Retinal pigment epithelial cell (primary cell): ENCODE measurements around the gene PDHX.
"Not testable (repeated sequence)": the region's sequence is repeated elsewhere in the genome, so short reads cannot be mapped to it uniquely, and the experiment has no call there.

ENCODE experiments used
- DNase-seq: peaks from one replicate; pipeline ENCODE4 v3.0.0-alpha.2; 2010; ENCODE audit warnings: low read depth
- H3K4me3 ChIP-seq: 2 replicates; pipeline ENCODE4 v1.5.1; 2011; ENCODE audit warnings: mild to moderate bottlenecking, low read length, control low read depth, moderate library complexity
- TF ChIP-seq, protein P1 (sequence below): conservative IDR thresholded peaks from 2 replicates; pipeline ENCODE4 v1.5.1; 2011; ENCODE audit warnings: low read depth, low read length, control low read depth, inconsistent platforms

The PDHX gene

DNA sequence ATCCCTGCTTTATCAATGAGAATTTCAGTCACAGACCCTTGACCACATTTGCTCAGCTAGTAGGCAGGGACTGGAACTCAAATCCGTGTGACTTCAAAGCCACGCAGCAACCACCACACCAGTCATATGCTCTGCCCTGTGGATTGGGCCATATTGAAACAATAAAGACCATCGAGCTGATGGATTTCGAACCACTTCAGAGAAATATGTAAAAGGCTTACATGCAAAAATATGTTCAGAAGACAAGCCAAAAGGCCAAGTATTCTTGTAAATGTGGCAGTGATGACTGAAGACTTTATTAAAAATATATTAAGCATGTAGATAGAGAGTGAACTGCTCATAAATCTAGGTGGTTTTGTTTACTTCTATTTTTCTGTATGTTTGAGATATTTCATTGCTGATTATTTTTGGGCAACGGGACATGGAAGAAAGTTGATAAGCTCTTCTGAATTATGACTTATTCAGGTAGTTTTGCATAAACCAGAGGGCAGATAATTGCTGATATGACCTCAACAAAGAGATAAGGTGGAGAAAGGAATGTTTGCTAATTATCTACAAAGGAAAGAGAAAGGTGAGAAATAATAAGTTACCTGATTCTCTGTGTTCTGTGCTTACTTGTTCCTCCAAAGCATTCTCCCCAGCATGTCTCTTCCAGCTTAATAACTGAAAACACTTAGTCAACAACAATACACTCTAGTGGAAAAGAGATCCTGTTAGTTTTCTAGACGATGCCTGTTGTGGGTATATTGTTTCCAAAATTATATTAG lies 99.4 kb downstream of the PDHX start:
- no peak overlapping the region for H3K4me3 ChIP-seq
- TF ChIP-seq, protein P1, sequence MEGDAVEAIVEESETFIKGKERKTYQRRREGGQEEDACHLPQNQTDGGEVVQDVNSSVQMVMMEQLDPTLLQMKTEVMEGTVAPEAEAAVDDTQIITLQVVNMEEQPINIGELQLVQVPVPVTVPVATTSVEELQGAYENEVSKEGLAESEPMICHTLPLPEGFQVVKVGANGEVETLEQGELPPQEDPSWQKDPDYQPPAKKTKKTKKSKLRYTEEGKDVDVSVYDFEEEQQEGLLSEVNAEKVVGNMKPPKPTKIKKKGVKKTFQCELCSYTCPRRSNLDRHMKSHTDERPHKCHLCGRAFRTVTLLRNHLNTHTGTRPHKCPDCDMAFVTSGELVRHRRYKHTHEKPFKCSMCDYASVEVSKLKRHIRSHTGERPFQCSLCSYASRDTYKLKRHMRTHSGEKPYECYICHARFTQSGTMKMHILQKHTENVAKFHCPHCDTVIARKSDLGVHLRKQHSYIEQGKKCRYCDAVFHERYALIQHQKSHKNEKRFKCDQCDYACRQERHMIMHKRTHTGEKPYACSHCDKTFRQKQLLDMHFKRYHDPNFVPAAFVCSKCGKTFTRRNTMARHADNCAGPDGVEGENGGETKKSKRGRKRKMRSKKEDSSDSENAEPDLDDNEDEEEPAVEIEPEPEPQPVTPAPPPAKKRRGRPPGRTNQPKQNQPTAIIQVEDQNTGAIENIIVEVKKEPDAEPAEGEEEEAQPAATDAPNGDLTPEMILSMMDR: no peak

DNA sequence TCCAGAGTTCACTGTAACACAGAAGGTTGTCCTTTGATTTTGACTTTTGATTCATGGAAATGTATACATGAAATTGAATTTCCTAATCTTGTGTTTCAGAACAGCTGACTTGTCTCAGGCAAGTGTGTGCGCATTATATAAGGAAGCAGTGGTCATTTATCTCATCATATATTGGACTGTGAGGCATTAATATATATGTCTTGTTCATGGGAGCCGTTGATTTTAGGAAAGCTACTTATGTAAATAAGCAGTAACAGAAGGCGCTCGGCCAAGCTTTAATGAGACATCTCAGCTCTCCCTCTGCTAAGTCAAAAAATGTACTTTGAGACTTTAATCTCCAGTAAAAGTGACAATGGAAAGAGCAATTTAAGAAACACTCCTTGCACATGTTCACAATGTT lies 100.5 kb downstream of the PDHX start:
- DNase-seq: no peak
- TF ChIP-seq, protein P1: no peak
- no peak overlapping the region for H3K4me3 ChIP-seq

More for the DNA sequence above, 99.4 kb downstream of the PDHX start:
- DNase-seq: no peak

DNA sequence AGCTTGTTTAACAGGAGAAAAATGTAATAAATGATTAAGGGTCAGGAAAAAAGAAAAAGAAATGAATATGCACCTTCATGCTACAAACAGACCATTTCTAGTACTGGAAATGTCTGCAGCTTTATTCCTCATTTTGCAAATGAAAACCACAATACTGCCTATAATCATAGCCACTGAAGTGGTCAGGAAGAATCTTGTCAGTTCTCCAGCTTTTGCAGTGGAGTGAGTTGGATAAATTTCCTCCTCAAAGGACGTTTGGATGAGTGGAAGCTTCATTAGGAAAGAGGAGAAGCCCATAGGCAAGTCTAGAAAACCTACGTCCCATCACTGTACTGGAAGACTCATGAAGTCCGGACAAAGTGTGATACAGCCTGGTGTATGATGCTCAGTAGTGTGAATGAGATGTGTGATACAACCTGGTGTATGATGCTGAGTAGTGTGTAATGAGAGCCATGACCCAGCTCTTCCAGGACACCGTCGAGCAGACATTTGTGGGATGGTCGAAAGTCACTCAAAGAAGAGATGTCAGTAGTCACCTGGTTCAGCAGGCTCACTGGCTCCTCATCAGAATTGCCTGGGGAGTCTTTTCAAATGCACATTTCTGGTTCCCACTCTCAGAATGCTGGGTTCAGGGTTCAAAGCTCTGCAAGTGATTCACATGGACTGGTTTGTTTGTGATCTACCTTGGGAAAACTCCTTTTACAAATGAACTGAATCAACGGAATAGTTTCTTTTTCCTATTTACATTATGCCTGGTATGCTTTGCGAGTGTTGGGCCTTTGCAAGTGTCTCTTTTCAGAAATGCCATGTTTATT lies 101.3 kb downstream of the PDHX start:
- no peak for DNase-seq
- TF ChIP-seq, protein P1: no peak
- H3K4me3 ChIP-seq: no peak overlapping the region

DNA sequence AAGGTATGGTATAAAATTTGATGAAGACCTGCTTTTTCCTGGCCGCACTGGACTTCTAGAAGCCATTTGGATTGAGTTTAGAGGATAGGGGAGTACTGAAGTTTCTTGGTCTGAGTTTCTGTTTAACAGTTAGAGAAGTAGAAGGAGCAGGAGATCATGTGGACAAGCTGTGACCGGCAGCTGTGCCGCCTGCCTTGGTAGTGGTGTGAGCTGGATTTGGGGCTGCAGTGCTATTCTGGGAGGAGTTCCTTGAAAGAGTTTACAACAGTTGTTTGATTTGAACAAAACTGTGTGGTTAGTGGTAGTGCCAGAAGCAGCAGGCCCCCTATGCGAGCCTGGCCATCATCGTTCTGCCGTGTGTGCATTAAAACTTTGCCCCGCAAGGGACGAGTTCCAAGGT lies 105.2 kb downstream of the PDHX start:
- TF ChIP-seq, protein P1: no peak
- H3K4me3 ChIP-seq: no peak overlapping the region
- DNase-seq: no peak

DNA sequence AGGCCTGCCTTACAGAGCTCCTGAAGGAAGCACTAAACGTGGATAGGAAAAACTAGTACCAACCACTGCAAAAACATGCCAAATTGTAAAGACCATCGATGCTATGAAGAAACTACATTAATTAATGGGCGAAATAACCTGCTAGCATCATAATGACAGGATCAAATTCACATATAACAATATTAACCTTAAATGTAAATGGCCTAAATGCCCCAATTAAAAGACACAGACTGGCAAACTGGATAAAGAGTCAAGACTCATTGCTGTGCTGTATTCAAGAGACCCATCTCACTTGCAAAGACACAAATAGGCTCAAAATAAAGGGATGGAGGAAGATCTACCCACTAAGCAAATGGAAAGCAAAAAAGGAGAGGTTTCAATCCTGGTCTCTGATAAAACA lies 107.5 kb downstream of the PDHX start:
- H3K4me3 ChIP-seq, DNase-seq: not testable (repeated sequence)

DNA sequence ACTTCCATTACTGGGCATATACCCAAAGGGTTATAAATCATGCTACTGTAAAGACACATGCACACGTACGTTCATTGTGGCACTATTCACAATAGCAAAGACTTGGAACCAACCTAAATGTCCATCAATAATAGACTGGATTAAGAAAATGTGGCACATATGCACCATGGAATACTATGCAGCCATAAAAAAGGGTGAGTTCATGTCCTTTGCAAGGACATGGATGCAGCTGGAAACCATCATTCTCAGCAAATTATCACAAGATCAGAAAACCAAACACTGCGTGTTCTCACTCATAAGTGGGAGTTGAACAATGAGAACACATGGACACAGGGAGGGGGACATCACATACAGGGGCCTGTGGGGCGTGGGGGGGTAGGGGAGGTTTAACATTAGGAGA lies 111.6 kb downstream of the PDHX start:
- H3K4me3 ChIP-seq, DNase-seq: not testable (repeated sequence)

DNA sequence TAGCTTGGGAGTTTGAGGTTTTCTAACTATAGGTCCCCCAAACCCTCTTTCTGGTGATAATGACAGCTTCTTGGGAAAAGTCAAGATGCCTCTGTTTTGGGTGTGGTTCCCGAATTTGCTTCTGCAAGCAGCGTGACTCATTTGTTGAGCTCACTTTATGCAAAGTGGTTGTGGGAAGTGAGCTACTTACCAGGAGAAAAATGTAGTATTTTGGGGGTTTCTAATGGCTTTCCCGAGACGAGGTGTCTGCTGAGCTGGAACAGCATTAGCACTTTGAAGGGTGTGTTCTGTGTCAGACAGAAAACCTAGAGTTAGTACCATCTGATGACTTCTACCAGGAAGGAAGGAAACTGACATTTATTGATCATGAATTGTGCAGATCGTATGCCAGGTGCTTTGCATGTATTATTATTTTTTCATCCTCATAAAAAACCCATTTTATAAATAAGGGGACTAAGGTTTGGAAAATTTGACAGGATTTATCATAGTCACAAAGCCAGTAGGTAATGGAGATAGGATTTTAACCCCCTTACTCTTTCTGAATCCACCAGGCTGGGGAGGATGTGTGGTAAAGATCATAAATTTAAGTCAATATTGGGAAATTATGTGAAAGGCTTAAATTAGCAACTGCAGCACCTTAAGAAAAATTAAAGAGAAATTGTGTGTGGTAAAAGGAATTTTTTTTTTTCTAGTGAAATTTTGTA lies 113.7 kb downstream of the PDHX start:
- no peak overlapping the region for H3K4me3 ChIP-seq
- TF ChIP-seq, protein P1: no peak
- no peak for DNase-seq
